Measurements from ENCODE around the gene ZNF579. TPM values are rescaled to one million over a fixed set of nuclear protein-coding genes. Genes with fewer than 3 reads are reported as not detected.

ZNF579 gene
- total and polyA plus RNA-seq, 9 of the 15 experiments (the other 6 are each of a cell fraction or from before 2014, with no cell fraction given), result 0.06 to 15.9 (median 1.6) TPM

- in situ Hi-C loops (cut with MboI), result loop anchor here (10.0 kb wide), 1 partner anchor 339 kb away; the partner anchor contains the start of genes BRSK1 and HSPBP1
- Histone ChIP-seq H3K9me1 (ENCODE audit: control insufficient read depth, insufficient read depth, low read length) (peaks cover 3% of the 10 kb centered on the region), H3K36me3 (ENCODE audit: control insufficient read depth, insufficient read depth, low read length) (peaks cover 9% of the 10 kb centered on the region; the same call in 1 of the 3 replicates), H3K27ac (ENCODE audit: extremely low read depth, low read depth, low read length) (peak overlapping the region; percentile 62), H3K79me2 (ENCODE audit: control insufficient read depth, insufficient read depth, low read length) (peaks cover 7% of the 10 kb centered on the region; the same call in 2 of the 3 replicates), H4K20me1 (replicated peaks; ENCODE audit: control insufficient read depth, insufficient read depth, low read length) (no peaks in the 10 kb centered on the region; the same call in 1 of the 2 replicates), H3K27me3 (ENCODE audit: control insufficient read depth in 2 of 2, insufficient read depth in 2 of 2, low read length in 2 of 2) (no peaks in the 10 kb centered on the region), H3K9me3 (replicated peaks; ENCODE audit: control insufficient read depth, insufficient read depth, low read depth, low read length) (no peaks in the 10 kb centered on the region), H2AFZ (ENCODE audit: low read depth, low read length) (peak overlapping the region; percentile 54; the same call in 1 of the 2 replicates), H3K4me2 (ENCODE audit: insufficient read depth, low read length) (peak overlapping the region; percentile 77), H3K4me1 (replicated peaks in 1 of 2; ENCODE audit: control insufficient read depth in 2 of 2, insufficient read depth in 2 of 2, low read length in 2 of 2) (peaks cover 9 to 11% of the 10 kb centered on the region in 2 experiments; a peak in 4 of 5 replicates), H3K4me3 (peak overlapping the region; percentile 30), H3K9ac (ENCODE audit: insufficient read depth in 1 of 2, low read depth in 2 of 2, low read length in 2 of 2) (peak overlapping the region in 1 of 2 experiments; percentile 51; a peak in 2 of 4 replicates)
- FAIRE-seq (no peak), ATAC-seq (no peak), DNase-seq (ENCODE audit: extremely low read depth in 1 of 4, low spot score in 3 of 4) (peak in 3 of 4 experiments; percentile 28 to 42 (median 40))
- BruUV-seq (replicated peaks), result TSS peak; percentile 72
- intact Hi-C loops (cut with micrococcal nuclease), result no loop called here
- ChIA-PET CTCF (ENCODE audit: low intra/inter-chr PET ratio) (no interaction called here), POLR2A (interaction anchor here (0.6 to 2.1 kb wide), 6 partner anchors 13 to 103 kb away, joined by 3 to 10 read pairs (median 3); partner anchors contain the start of genes FIZ1 and ZNF865)
- 8% methylated on average over 7 of the region's 7 CpGs for WGBS (ENCODE audit: insufficient coverage, low coverage, missing lambda C conversion rate)
- peak; percentile 17; the same call in 1 of the 2 replicates for TF ChIP-seq MBD2 (IDR thresholded peaks at IDR 0.05; ENCODE audit: borderline replicate concordance, low read depth)
- TF ChIP-seq BRD4 (IDR thresholded peaks at IDR 0.05), result no peak
- 0 out of 2 replicates have a peak, but pooled peaks have one; percentile 30 for TF ChIP-seq FOXP1 (CRISPR knock-in tag; IDR thresholded peaks at IDR 0.05)
- no peak for TF ChIP-seq THRAP3 (IDR thresholded peaks at IDR 0.05; ENCODE audit: borderline replicate concordance)
- TF ChIP-seq NCOA1 (IDR thresholded peaks at IDR 0.05; ENCODE audit: low read depth), result no peak
- peak; percentile 35 for TF ChIP-seq CBFA2T3 (IDR thresholded peaks at IDR 0.05)
- TF ChIP-seq, protein P1, sequence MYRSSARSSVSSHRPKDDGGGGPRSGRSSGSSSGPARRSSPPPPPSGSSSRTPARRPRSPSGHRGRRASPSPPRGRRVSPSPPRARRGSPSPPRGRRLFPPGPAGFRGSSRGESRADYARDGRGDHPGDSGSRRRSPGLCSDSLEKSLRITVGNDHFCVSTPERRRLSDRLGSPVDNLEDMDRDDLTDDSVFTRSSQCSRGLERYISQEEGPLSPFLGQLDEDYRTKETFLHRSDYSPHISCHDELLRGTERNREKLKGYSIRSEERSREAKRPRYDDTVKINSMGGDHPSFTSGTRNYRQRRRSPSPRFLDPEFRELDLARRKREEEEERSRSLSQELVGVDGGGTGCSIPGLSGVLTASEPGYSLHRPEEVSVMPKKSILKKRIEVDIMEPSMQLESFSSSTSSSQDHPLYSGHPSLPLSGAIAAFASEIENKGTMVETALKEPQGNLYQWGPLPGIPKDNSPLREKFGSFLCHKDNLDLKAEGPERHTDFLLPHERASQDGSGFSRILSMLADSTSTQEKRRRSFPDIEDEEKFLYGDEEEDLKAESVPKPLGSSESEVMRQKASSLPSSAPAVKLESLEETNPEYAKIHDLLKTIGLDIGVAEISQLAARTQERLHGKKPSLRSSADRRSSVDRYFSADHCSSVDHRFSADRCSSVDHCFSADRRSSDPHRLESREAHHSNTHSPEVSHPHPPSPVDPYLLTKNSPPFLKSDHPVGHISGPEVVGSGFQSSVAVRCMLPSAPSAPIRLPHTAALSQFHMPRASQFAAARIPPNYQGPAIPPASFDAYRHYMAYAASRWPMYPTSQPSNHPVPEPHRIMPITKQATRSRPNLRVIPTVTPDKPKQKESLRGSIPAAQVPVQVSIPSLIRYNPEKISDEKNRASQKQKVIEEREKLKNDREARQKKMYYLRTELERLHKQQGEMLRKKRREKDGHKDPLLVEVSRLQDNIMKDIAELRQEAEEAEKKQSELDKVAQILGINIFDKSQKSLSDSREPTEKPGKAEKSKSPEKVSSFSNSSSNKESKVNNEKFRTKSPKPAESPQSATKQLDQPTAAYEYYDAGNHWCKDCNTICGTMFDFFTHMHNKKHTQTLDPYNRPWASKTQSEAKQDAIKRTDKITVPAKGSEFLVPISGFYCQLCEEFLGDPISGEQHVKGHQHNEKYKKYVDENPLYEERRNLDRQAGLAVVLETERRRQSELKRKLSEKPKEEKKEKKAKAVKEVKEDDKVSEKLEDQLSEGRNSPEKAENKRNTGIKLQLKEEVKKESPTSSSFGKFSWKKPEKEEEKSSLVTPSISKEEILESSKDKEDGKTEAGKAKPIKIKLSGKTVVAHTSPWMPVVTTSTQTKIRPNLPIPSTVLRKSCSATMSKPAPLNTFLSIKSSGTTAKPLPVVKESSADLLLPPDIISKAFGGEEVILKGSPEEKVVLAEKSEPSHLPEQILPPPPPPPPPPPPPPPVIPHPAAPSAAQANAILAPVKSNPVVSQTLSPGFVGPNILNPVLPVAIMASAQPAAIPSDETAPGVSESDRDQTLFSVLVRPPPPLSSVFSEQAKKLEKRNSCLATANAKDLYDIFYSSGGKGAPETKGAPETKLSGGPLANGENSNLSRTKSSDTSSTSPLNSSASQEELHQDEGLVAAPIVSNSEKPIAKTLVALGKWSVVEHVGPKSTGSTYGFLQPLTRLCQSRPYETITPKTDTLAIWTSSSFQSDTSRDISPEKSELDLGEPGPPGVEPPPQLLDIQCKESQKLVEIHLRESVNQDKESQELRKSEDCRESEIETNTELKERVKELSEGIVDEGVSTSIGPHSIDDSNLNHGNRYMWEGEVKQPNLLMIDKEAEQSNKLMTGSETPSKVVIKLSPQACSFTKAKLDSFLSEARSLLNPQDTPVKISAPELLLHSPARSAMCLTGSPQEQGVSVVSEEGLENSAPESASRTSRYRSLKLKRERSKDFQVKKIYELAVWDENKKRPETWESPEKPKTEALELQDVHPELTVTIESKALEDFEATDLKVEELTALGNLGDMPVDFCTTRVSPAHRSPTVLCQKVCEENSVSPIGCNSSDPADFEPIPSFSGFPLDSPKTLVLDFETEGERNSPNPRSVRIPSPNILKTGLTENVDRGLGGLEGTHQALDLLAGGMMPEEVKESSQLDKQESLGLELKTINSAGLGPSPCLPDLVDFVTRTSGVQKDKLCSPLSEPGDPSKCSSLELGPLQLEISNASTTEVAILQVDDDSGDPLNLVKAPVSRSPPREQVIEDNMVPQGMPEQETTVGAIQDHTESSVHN (IDR thresholded peaks at IDR 0.05; ENCODE audit: borderline replicate concordance in 1 of 2, low read depth in 1 of 2), result no peak
- peak in 1 of 2 experiments; percentile 73; a peak in 1 of 4 replicates for TF ChIP-seq FOXA3 (CRISPR knock-in tag; conservative IDR thresholded peaks at IDR 0.05 in 1 of 2, IDR thresholded peaks at IDR 0.05 in 1 of 2)
- TF ChIP-seq, protein P2, sequence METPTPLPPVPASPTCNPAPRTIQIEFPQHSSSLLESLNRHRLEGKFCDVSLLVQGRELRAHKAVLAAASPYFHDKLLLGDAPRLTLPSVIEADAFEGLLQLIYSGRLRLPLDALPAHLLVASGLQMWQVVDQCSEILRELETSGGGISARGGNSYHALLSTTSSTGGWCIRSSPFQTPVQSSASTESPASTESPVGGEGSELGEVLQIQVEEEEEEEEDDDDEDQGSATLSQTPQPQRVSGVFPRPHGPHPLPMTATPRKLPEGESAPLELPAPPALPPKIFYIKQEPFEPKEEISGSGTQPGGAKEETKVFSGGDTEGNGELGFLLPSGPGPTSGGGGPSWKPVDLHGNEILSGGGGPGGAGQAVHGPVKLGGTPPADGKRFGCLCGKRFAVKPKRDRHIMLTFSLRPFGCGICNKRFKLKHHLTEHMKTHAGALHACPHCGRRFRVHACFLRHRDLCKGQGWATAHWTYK (CRISPR knock-in tag; IDR thresholded peaks at IDR 0.05), result no peak
- TF ChIP-seq ZNF3 (CRISPR knock-in tag; IDR thresholded peaks at IDR 0.05), result 0 out of 2 replicates have a peak, but pooled peaks have one; percentile 25
- TF ChIP-seq MEF2A (IDR thresholded peaks at IDR 0.05; ENCODE audit: control insufficient read depth, low read depth, low read length), result peak; percentile 56; the same call in 1 of the 2 replicates
These were observed 42.9 kb upstream of the ZNF579 start for GRCh38 chr19:55623561-55623960.

Data from K562 (cell line).